HL-60 (cell line): ENCODE data around the gene WDR37.

Source experiments
- GABPA ChIP-seq: IDR thresholded peaks from 2 replicates; pipeline ENCODE4 v1.6.1; 2012; ENCODE audit warnings: low read depth
- POLR2AphosphoS5 ChIP-seq: IDR thresholded peaks from 2 replicates; pipeline ENCODE4 v1.6.1; 2012; ENCODE audit warnings: low read depth
- REST ChIP-seq: IDR thresholded peaks from 2 replicates; pipeline ENCODE4 v1.6.1; 2012; ENCODE audit warnings: low read depth; ENCODE audit not compliant: insufficient replicate concordance
- SPI1 ChIP-seq: IDR thresholded peaks from 2 replicates; pipeline ENCODE4 v1.6.1; 2012; ENCODE audit warnings: low read depth, mild to moderate bottlenecking, borderline replicate concordance
- TF ChIP-seq, protein P1 (sequence below): IDR thresholded peaks from one replicate; pipeline ENCODE4 v1.5.1; 2011; ENCODE audit warnings: low read length, control low read depth, inconsistent platforms; ENCODE audit not compliant: insufficient read depth

- TF ChIP-seq SPI1 (no peak), REST (no peak), POLR2AphosphoS5 (no peak), GABPA (no peak)
- TF ChIP-seq, protein P1, sequence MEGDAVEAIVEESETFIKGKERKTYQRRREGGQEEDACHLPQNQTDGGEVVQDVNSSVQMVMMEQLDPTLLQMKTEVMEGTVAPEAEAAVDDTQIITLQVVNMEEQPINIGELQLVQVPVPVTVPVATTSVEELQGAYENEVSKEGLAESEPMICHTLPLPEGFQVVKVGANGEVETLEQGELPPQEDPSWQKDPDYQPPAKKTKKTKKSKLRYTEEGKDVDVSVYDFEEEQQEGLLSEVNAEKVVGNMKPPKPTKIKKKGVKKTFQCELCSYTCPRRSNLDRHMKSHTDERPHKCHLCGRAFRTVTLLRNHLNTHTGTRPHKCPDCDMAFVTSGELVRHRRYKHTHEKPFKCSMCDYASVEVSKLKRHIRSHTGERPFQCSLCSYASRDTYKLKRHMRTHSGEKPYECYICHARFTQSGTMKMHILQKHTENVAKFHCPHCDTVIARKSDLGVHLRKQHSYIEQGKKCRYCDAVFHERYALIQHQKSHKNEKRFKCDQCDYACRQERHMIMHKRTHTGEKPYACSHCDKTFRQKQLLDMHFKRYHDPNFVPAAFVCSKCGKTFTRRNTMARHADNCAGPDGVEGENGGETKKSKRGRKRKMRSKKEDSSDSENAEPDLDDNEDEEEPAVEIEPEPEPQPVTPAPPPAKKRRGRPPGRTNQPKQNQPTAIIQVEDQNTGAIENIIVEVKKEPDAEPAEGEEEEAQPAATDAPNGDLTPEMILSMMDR, result no peak
Observed at GRCh38 chr10:1083581-1083980, 27.4 kb downstream of the WDR37 start.
